Activated naive CD4-positive, alpha-beta T cell treated with anti-CD3 and anti-CD28 coated beads, Interleukin-2, amount 50 U/mL, for 72 hours (primary cell): ENCODE measurements around the gene ALOX5. TPM values are rescaled to one million over a fixed set of nuclear protein-coding genes. Genes with fewer than 3 reads are reported as not detected.
"Not testable (repeated sequence)": the region's sequence is repeated elsewhere in the genome, so short reads cannot be mapped to it uniquely, and the experiment has no call there.

ENCODE experiments used
- ATAC-seq, 2 donors: fragments of 150-1000 bp; cut with Tn5 transposase; 2 replicates each; pipeline ENCODE4 v1.10.0; 2021; ENCODE audit warnings: mild to moderate bottlenecking in 2 of 2, moderate library complexity in 2 of 2
- DNase-seq, 2 donors: peaks; one replicate each; pipeline ENCODE4 v3.0.0; 2021 to 2022; ENCODE audit warnings: low spot score in 2 of 2
- H3K27ac Mint-ChIP-seq, 2 donors: one replicate each; pipeline ENCODE4 v1.8.0; 2022; ENCODE audit warnings: mild to moderate bottlenecking in 2 of 2, mixed read lengths in 2 of 2
- H3K36me3 Mint-ChIP-seq, 2 donors: one replicate each; pipeline ENCODE4 v1.8.0; 2022; ENCODE audit warnings: mixed read lengths in 2 of 2
- H3K9me3 Mint-ChIP-seq, 2 donors: one replicate each; pipeline ENCODE4 v1.8.0; 2022; ENCODE audit warnings: mixed read lengths in 2 of 2
- total RNA-seq, 2 donors: library from RNA; stranded (reverse); gene quantifications; one replicate each; pipeline ENCODE4 v1.2.3, GENCODE V29; 2022

The ALOX5 gene
- total RNA-seq, 2 donors from 2014 or later: 0.68 to 1.7 TPM

- Mint-ChIP-seq H3K27ac (peak overlapping the region in 1 of 2 donors; percentile 0), H3K36me3 (no peaks in the 10 kb centered on the region)
- ATAC-seq: no peak
Measured at GRCh38 chr10:45460235-45460878, 86.3 kb downstream of the ALOX5 start.

GRCh38 chr10:45461034-45461433 is 87.0 kb downstream of the ALOX5 start:
- no peak for ATAC-seq
- H3K27ac Mint-ChIP-seq: no peak overlapping the region
- H3K36me3 Mint-ChIP-seq: no peaks in the 10 kb centered on the region
- no peak for DNase-seq
- no peaks in the 10 kb centered on the region for H3K9me3 Mint-ChIP-seq

More at GRCh38 chr10:45460235-45460878, 86.3 kb downstream of the ALOX5 start:
- no peak for DNase-seq
- no peaks in the 10 kb centered on the region for H3K9me3 Mint-ChIP-seq

- H3K36me3 Mint-ChIP-seq: no peaks in the 10 kb centered on the region
- ATAC-seq (no peak), DNase-seq (no peak)
- H3K9me3 Mint-ChIP-seq: no peaks in the 10 kb centered on the region
- H3K27ac Mint-ChIP-seq: no peak overlapping the region
Measured at GRCh38 chr10:45463244-45464116, 89.5 kb downstream of the ALOX5 start.

- peak; percentile 96 to 98 for ATAC-seq
- H3K27ac Mint-ChIP-seq: peak overlapping the region in 1 of 2 donors; percentile 82
- no peaks in the 10 kb centered on the region for H3K9me3 Mint-ChIP-seq
- peak; percentile 70 to 78 for DNase-seq
- H3K36me3 Mint-ChIP-seq: peaks cover 0 to under 1% of the 10 kb centered on the region in 2 donors
Measured at GRCh38 chr10:45464958-45465567, 91.0 kb downstream of the ALOX5 start.

GRCh38 chr10:45466784-45467183 is 92.8 kb downstream of the ALOX5 start:
- Mint-ChIP-seq H3K36me3 (peaks cover 0 to 6% of the 10 kb centered on the region in 2 donors), H3K27ac (no peak overlapping the region), H3K9me3 (no peaks in the 10 kb centered on the region)
- DNase-seq: no peak
- no peak for ATAC-seq

GRCh38 chr10:45468079-45468478 is 94.1 kb downstream of the ALOX5 start:
- no peak for ATAC-seq
- no peak for DNase-seq
- peak overlapping the region in 1 of 2 donors; percentile 9 for H3K27ac Mint-ChIP-seq
- H3K36me3 Mint-ChIP-seq: peaks cover 0 to 6% of the 10 kb centered on the region in 2 donors
- no peaks in the 10 kb centered on the region for H3K9me3 Mint-ChIP-seq

GRCh38 chr10:45470098-45471012 is 96.3 kb downstream of the ALOX5 start:
- H3K9me3 Mint-ChIP-seq: no peaks in the 10 kb centered on the region
- H3K27ac Mint-ChIP-seq: peak overlapping the region; percentile 84 to 91
- ATAC-seq (peak; percentile 78 to 87), DNase-seq (peak in 1 of 2 donors; percentile 37)
- H3K36me3 Mint-ChIP-seq: peaks cover 0 to 6% of the 10 kb centered on the region in 2 donors

- ATAC-seq (no peak), DNase-seq (no peak)
- H3K9me3 Mint-ChIP-seq: peaks cover 4 to 5% of the 10 kb centered on the region in 2 donors
- peak overlapping the region in 1 of 2 donors; percentile 84 for H3K27ac Mint-ChIP-seq
- H3K36me3 Mint-ChIP-seq: peaks cover 0 to 11% of the 10 kb centered on the region in 2 donors
Measured at GRCh38 chr10:45471059-45471458, 97.0 kb downstream of the ALOX5 start.

- Mint-ChIP-seq H3K27ac (no peak overlapping the region), H3K36me3 (peaks cover 0 to 16% of the 10 kb centered on the region in 2 donors), H3K9me3 (peaks cover 4 to 9% of the 10 kb centered on the region in 2 donors)
- DNase-seq (no peak), ATAC-seq (no peak)
Measured at GRCh38 chr10:45471531-45472310, 97.7 kb downstream of the ALOX5 start.

GRCh38 chr10:45473126-45473525 is 99.1 kb downstream of the ALOX5 start:
- ATAC-seq: no peak
- DNase-seq: no peak
- peaks cover 15 to 21% of the 10 kb centered on the region in 2 donors for H3K9me3 Mint-ChIP-seq
- H3K27ac Mint-ChIP-seq: no peak overlapping the region
- H3K36me3 Mint-ChIP-seq: peaks cover 11 to 27% of the 10 kb centered on the region in 2 donors

GRCh38 chr10:45476559-45476958 is 102.5 kb downstream of the ALOX5 start:
- Mint-ChIP-seq H3K9me3 (peaks cover 24 to 44% of the 10 kb centered on the region in 2 donors), H3K27ac (no peak overlapping the region), H3K36me3 (peaks cover 28 to 50% of the 10 kb centered on the region in 2 donors)
- ATAC-seq: no peak
- DNase-seq: no peak

- ATAC-seq: no peak
- peaks cover 39 to 57% of the 10 kb centered on the region in 2 donors for H3K36me3 Mint-ChIP-seq
- DNase-seq: no peak
- H3K27ac Mint-ChIP-seq: no peak overlapping the region
- peaks cover 24 to 50% of the 10 kb centered on the region in 2 donors for H3K9me3 Mint-ChIP-seq
Measured at GRCh38 chr10:45480294-45480693, 106.3 kb downstream of the ALOX5 start.

- H3K36me3 Mint-ChIP-seq: peaks cover 39 to 52% of the 10 kb centered on the region in 2 donors
- not testable (repeated sequence) for ATAC-seq, DNase-seq, H3K27ac Mint-ChIP-seq
- H3K9me3 Mint-ChIP-seq: peaks cover 20 to 44% of the 10 kb centered on the region in 2 donors
Measured at GRCh38 chr10:45481100-45481499, 107.1 kb downstream of the ALOX5 start.

GRCh38 chr10:45483002-45483401 is 109.0 kb downstream of the ALOX5 start:
- DNase-seq: no peak
- no peak for ATAC-seq
- no peak overlapping the region for H3K27ac Mint-ChIP-seq
- H3K36me3 Mint-ChIP-seq: peaks cover 34 to 37% of the 10 kb centered on the region in 2 donors
- peaks cover 11 to 30% of the 10 kb centered on the region in 2 donors for H3K9me3 Mint-ChIP-seq

- ATAC-seq (no peak), DNase-seq (no peak)
- Mint-ChIP-seq H3K27ac (no peak overlapping the region), H3K9me3 (no peaks in the 10 kb centered on the region), H3K36me3 (peaks cover 0 to 16% of the 10 kb centered on the region in 2 donors)
Measured at GRCh38 chr10:45487735-45488134, 113.7 kb downstream of the ALOX5 start.
